ENCODE measurements around the gene SBNO2. TPM values are rescaled to one million over a fixed set of nuclear protein-coding genes. Genes with fewer than 3 reads are reported as not detected.
A peak's percentile ranks its signal among the peaks of the same experiment; 100 is the strongest.

Gene SBNO2
- total and polyA plus RNA-seq, 10 donors = 16.2 to 230 (median 112) TPM

GRCh38 chr19:1103708-1104310, 70.3 kb downstream of the SBNO2 start, which contains the start of gene GPX4:
TSS of gene GPX4 (plus strand) at chr19:1103994. CDS start at chr19:1104044, 50 bp downstream.
- TF ChIP-seq CTCF (IDR thresholded peaks at IDR 0.05 in 8 of 11, conservative IDR thresholded peaks at IDR 0.05 in 3 of 11) (peak in 3 of 11 experiments; percentile 9 to 43 (median 36)), POLR2AphosphoS5 (IDR thresholded peaks at IDR 0.05) (peak; percentile 98 to 99 (median 99)), POLR2A (IDR thresholded peaks at IDR 0.05) (peak; percentile 50 to 90 (median 84))
- Histone ChIP-seq H3K27me3 (replicated peaks in 1 of 7) (no peaks in the 10 kb centered on the region), H3K4me3 (peak within 1 kb of the TSS; percentile 67 to 88 (median 82)), H3K4me1 (peaks cover 29 to 89% (median 80%) of the 10 kb centered on the region in 6 donors), H3K27ac (peak within 1 kb of the TSS; percentile 92 to 100 (median 96)), H3K36me3 (peaks cover 0 to 35% (median 28%) of the 10 kb centered on the region in 6 donors), H3K9me3 (no peaks in the 10 kb centered on the region)
- peak; percentile 99 for DNase-seq
- 0 to 1% (median 0%) methylated on average over 37 to 75 of the region's 75 CpGs for WGBS, 5 donors
- intact Hi-C loops (cut with DNase I; ENCODE audit: low total_unique reads) = no loop called here

- Histone ChIP-seq H3K27me3 (replicated peaks in 1 of 7) (no peaks in the 10 kb centered on the region), H3K9me3 (no peaks in the 10 kb centered on the region), H3K4me1 (peaks cover 29 to 95% (median 82%) of the 10 kb centered on the region in 6 donors), H3K4me3 (peak overlapping the region in 5 of 8 donors; percentile 13 to 84 (median 83)), H3K27ac (peak overlapping the region; percentile 50 to 100 (median 96)), H3K36me3 (peaks cover 0 to 30% (median 22%) of the 10 kb centered on the region in 6 donors)
- WGBS, 5 donors = 39 to 53% (median 45%) methylated on average over 20 of the region's 20 CpGs
- no peak for TF ChIP-seq POLR2A (IDR thresholded peaks at IDR 0.05)
- TF ChIP-seq POLR2AphosphoS5 (IDR thresholded peaks at IDR 0.05) = no peak
- TF ChIP-seq CTCF (IDR thresholded peaks at IDR 0.05 in 8 of 11, conservative IDR thresholded peaks at IDR 0.05 in 3 of 11) = no peak
- intact Hi-C loops (cut with DNase I; ENCODE audit: low total_unique reads) = no loop called here
- DNase-seq = no peak
Measured at GRCh38 chr19:1103132-1103707, 70.8 kb downstream of the SBNO2 start.

- 44 to 76% (median 65%) methylated on average over 17 of the region's 17 CpGs for WGBS, 5 donors
- TF ChIP-seq POLR2A (IDR thresholded peaks at IDR 0.05) = no peak
- no peak for TF ChIP-seq CTCF (IDR thresholded peaks at IDR 0.05 in 8 of 11, conservative IDR thresholded peaks at IDR 0.05 in 3 of 11)
- peak in 1 of 3 donors; percentile 12 for TF ChIP-seq POLR2AphosphoS5 (IDR thresholded peaks at IDR 0.05)
- peak overlapping the region; percentile 66 to 100 (median 96) for H3K27ac ChIP-seq
- H3K27me3 ChIP-seq (replicated peaks in 1 of 7) = no peaks in the 10 kb centered on the region
- intact Hi-C loops (cut with DNase I; ENCODE audit: low total_unique reads) = no loop called here
- H3K36me3 ChIP-seq = peaks cover 0 to 23% (median 16%) of the 10 kb centered on the region in 6 donors
- peak overlapping the region in 1 of 8 donors; percentile 47 for H3K4me3 ChIP-seq
- no peak for DNase-seq
- H3K4me1 ChIP-seq = peaks cover 29 to 97% (median 83%) of the 10 kb centered on the region in 6 donors
- no peaks in the 10 kb centered on the region for H3K9me3 ChIP-seq
Measured at GRCh38 chr19:1102407-1103131, 71.5 kb downstream of the SBNO2 start.

All from spleen (tissue), 11 donors.